Stimulated activated naive B cell treated with anti-CD40 and anti-IgM and Interleukin-4, amounts not matched to agents 10 μg/mL and 1 μg/mL and 100 μg/mL, for 72 hours (primary cell): Measurements from ENCODE around the gene GOLGA3.
"Not testable (repeated sequence)": the region's sequence is repeated elsewhere in the genome, so short reads cannot be mapped to it uniquely, and the experiment has no call there.

Experiments used
- ATAC-seq, 2 donors: fragments of 150-1000 bp; cut with Tn5 transposase; replicated peaks; 2 replicates each; pipeline ENCODE4 v1.10.0; 2021; ENCODE audit warnings: moderate library complexity in 1 of 2
- DNase-seq: peaks from one replicate; pipeline ENCODE4 v3.0.0; 2021
- H3K27ac Mint-ChIP-seq: one replicate; pipeline ENCODE4 v1.8.0; 2022; ENCODE audit warnings: mild to moderate bottlenecking, mixed read lengths
- H3K27me3 Mint-ChIP-seq, 2 donors: one replicate each; pipeline ENCODE4 v1.8.0; 2022; ENCODE audit warnings: mixed read lengths in 2 of 2
- H3K36me3 Mint-ChIP-seq, 2 donors: one replicate each; pipeline ENCODE4 v1.8.0; 2022; ENCODE audit warnings: mixed read lengths in 2 of 2, mild to moderate bottlenecking in 1 of 2
- H3K4me1 Mint-ChIP-seq, 2 donors: one replicate each; pipeline ENCODE4 v1.8.0; 2022; ENCODE audit warnings: mixed read lengths in 2 of 2, mild to moderate bottlenecking in 1 of 2
- H3K4me3 Mint-ChIP-seq, 2 donors: one replicate each; pipeline ENCODE4 v1.8.0; 2022; ENCODE audit warnings: mild to moderate bottlenecking in 2 of 2, mixed read lengths in 2 of 2, moderate library complexity in 1 of 2
- H3K9me3 Mint-ChIP-seq, 2 donors: one replicate each; pipeline ENCODE4 v1.8.0; 2022; ENCODE audit warnings: mixed read lengths in 2 of 2, mild to moderate bottlenecking in 1 of 2

The GOLGA3 gene

DNA sequence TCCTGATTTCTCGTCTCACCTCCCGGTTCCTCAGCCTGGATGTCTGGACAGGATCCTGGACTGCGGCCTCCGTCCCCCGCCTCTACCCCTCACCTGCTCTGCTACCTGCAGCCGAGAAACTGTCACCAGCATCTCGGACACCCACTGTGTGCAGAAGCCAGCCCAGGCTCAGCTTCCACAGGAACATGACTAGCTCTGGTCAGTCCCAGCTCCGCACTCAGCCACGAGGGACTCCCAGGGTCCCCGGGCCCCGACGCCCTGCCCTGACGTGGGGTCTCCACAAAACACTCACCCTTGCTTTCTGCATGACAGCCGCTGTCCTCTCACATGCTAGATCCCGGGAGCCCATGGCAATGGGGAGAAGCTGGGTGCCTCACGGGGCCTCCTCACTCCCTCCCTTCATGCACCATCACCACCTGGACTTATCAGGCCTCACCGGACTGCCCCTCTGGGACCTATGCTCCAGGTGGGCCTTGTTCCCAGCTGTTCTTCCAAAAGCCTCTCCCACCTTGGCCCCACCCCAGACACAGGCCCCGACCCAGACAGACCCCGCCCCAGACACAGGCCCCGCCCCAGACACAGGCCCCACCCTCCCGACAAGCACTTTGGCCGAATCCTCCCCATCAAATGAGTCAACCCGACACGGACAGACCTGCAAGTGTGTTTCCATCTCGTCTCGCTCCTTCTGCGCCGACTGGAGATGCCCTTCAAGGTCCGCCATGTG, 40.1 kb downstream of the GOLGA3 start:
- DNase-seq (no peak), ATAC-seq (no peak)
- H3K4me1 Mint-ChIP-seq: peaks cover 5 to 11% of the 10 kb centered on the region in 2 donors
- H3K27ac Mint-ChIP-seq: no peak overlapping the region
- no peaks in the 10 kb centered on the region for H3K27me3 Mint-ChIP-seq
- no peak overlapping the region for H3K4me3 Mint-ChIP-seq
- peaks cover 56 to 65% of the 10 kb centered on the region in 2 donors for H3K36me3 Mint-ChIP-seq
- H3K9me3 Mint-ChIP-seq: no peaks in the 10 kb centered on the region

DNA sequence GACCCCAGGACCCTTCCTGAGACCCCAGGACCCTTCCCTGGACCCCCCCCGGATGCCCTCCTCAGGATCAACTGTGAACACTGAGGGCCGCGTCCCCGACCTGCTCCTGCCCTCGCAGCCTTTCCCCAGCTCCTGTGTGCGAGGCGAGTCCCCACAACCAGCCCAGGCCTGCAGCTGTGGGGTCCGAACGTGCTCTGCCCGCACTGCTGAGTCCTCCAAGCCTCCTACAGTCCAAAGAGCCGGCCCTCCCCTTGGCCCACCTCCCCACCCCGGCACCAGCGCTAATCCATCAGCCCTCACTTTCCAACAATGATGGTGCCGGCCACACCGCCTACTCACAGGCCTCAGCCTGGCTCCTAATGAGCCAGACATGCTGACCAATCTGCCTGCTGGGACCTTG, 40.8 kb downstream of the GOLGA3 start:
- Mint-ChIP-seq H3K9me3 (no peaks in the 10 kb centered on the region), H3K27me3 (no peaks in the 10 kb centered on the region), H3K36me3 (peaks cover 59 to 70% of the 10 kb centered on the region in 2 donors), H3K27ac (peak overlapping the region; percentile 81), H3K4me3 (peak overlapping the region in 1 of 2 donors; percentile 8), H3K4me1 (peaks cover 5 to 11% of the 10 kb centered on the region in 2 donors)
- no peak for DNase-seq
- no peak for ATAC-seq

DNA sequence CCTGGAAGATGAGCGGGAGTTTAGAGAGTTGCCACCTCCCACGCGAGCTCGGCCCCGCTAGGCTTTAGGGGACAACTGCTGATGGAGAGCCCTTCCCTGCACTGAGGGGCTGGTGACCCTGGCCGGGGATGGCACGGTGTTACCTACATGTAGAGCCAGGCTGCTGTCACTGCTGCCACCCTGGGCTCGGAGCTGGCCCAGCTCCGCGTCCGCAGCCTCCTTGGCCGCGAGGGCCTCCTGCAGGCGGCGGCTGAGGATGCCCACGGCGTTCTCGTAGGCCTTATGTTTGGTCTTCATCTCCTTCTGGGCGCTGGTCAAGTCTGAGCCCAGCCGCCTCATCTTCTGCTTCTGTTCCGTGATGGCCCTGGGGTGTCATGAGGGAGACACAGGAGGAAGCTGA, 42.5 kb downstream of the GOLGA3 start:
- Mint-ChIP-seq H3K27ac (no peak overlapping the region), H3K4me3 (no peak overlapping the region), H3K9me3 (no peaks in the 10 kb centered on the region), H3K27me3 (no peaks in the 10 kb centered on the region), H3K36me3 (peaks cover 60 to 71% of the 10 kb centered on the region in 2 donors), H3K4me1 (peaks cover 2 to 10% of the 10 kb centered on the region in 2 donors)
- ATAC-seq (no peak), DNase-seq (no peak)

DNA sequence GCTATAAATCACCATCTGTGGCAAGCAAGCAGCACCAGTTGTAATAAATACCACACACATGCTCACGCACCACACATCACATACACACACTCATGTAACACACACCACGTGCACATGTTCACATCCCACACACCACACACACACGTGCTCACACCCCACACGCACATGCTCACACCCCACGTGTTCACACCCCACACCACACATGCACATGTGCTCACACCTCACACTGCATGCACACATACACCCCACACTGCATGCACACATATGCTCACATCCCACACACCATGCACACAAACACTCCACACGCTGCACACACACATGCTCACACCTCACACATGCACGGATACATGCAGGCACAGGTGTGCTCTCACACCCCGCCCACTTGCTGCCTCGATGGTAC, 44.1 kb downstream of the GOLGA3 start:
- Mint-ChIP-seq H3K4me1 (peaks cover 0 to 13% of the 10 kb centered on the region in 2 donors), H3K27ac (peak overlapping the region; percentile 43), H3K27me3 (no peaks in the 10 kb centered on the region), H3K9me3 (no peaks in the 10 kb centered on the region), H3K4me3 (no peak overlapping the region), H3K36me3 (peaks cover 62 to 78% of the 10 kb centered on the region in 2 donors)
- ATAC-seq (no peak), DNase-seq (no peak)

DNA sequence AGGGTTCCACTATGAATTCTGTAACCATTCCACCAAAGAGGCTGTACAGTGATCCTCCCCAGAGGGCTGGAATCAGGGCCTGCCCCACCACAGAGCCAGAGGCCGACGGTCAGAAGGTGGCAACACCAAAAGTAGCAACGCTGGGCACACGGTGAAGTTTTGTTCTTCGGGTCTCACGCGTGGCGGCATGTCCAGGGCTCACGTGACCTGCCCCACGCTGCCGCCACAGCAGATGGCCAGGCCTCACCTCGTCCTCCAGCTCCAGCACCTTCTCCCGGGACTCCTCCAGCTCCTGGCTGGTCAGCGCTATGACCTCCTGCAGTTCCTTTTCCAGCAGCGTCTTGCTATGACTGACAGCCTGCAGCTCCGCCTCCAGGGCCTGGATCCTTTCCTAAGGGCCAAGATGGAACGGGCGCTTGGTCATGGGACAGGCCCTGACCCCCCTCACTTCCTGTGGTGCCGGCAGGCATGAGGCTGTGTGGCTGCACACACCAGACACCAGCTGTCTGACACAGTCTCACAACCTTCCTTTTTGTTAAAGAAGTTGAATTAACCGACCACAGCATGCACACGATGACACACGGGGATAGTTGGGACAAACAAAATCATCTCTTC, 44.6 kb downstream of the GOLGA3 start:
- Mint-ChIP-seq H3K27ac (no peak overlapping the region), H3K36me3 (peaks cover 58 to 75% of the 10 kb centered on the region in 2 donors)
- no peak for ATAC-seq

DNA sequence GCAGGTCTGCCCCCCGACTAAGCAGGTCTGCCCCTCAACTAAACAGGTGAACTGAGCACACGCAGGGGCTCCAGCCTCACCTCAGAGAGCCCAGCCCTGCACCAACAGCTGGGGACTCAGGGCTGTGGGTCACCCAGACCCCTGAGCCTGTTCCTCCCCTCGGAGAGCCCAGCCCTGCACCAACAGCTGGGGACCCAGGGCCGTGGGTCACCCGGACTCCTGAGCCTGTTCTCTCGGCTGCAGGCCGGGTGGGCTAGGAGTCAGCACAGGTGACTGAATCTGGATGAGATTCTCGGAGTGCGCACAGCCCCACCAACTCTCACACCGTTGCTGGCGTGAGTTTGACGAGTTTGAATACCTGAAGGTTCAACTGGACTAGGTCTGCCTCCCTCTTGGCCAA, 46.7 kb downstream of the GOLGA3 start:
- Mint-ChIP-seq H3K36me3 (peaks cover 55 to 63% of the 10 kb centered on the region in 2 donors), H3K9me3 (no peaks in the 10 kb centered on the region), H3K27ac (no peak overlapping the region), H3K4me1 (peaks cover 0 to 8% of the 10 kb centered on the region in 2 donors), H3K4me3 (no peak overlapping the region), H3K27me3 (no peaks in the 10 kb centered on the region)
- DNase-seq (no peak), ATAC-seq (no peak)

More for the DNA sequence above, 44.6 kb downstream of the GOLGA3 start:
- no peaks in the 10 kb centered on the region for H3K9me3 Mint-ChIP-seq
- no peak overlapping the region for H3K4me3 Mint-ChIP-seq
- DNase-seq: no peak
- H3K4me1 Mint-ChIP-seq: peaks cover 0 to 13% of the 10 kb centered on the region in 2 donors
- H3K27me3 Mint-ChIP-seq: no peaks in the 10 kb centered on the region

DNA sequence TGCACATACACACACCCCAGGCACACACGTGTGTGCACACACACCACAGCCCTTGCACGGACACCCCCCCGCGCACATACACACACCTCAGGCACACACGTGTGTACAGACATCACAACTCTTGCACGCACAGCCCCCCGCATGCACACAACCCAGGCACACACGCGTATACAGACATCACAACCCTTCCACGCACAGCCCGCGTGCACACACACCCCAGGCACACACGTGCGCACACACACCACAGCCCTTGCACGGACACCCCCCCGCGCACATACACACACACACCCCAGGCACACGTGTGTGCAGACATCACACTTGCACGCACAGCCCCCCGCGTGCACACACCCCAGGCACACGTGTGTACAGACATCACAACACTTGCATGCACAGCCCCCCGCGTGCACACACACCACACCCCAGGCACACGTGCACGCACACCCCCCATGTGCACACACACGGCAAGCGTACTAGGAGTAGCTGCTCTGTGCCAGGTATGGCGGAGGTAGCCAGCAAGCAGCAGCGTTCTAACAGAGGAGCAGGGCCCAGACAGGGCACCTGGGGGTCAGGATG, 48.8 kb downstream of the GOLGA3 start:
- ATAC-seq (no peak), DNase-seq (no peak)
- Mint-ChIP-seq H3K27me3 (no peaks in the 10 kb centered on the region), H3K27ac (peak overlapping the region; percentile 83), H3K4me3 (no peak overlapping the region), H3K9me3 (no peaks in the 10 kb centered on the region), H3K36me3 (peaks cover 54 to 57% of the 10 kb centered on the region in 2 donors), H3K4me1 (peaks cover 0 to 8% of the 10 kb centered on the region in 2 donors)

DNA sequence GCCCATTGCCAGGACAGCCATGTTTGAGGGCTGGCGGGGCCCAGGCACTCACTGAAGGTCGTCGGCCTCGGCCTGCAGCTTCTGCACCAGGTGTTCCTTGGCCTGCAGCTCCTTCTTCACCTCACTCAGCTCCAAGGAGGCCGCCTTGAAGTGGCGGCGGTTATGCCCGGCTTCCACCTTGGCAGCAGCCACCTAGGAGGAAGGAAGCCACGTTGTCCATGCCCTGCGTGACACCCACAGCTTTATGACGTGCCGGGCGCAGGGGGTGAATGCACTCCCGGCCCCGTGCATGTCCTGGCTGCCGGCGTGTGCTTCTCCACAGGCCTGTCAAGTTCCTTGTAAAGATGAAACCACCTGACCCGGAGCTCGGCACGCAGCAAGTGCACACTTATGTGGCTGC, 51.1 kb downstream of the GOLGA3 start:
- Mint-ChIP-seq H3K27me3 (no peaks in the 10 kb centered on the region), H3K27ac (peak overlapping the region; percentile 3), H3K4me3 (no peak overlapping the region), H3K9me3 (no peaks in the 10 kb centered on the region), H3K36me3 (peaks cover 54 to 61% of the 10 kb centered on the region in 2 donors), H3K4me1 (peaks cover 13 to 14% of the 10 kb centered on the region in 2 donors)
- DNase-seq (no peak), ATAC-seq (no peak)

DNA sequence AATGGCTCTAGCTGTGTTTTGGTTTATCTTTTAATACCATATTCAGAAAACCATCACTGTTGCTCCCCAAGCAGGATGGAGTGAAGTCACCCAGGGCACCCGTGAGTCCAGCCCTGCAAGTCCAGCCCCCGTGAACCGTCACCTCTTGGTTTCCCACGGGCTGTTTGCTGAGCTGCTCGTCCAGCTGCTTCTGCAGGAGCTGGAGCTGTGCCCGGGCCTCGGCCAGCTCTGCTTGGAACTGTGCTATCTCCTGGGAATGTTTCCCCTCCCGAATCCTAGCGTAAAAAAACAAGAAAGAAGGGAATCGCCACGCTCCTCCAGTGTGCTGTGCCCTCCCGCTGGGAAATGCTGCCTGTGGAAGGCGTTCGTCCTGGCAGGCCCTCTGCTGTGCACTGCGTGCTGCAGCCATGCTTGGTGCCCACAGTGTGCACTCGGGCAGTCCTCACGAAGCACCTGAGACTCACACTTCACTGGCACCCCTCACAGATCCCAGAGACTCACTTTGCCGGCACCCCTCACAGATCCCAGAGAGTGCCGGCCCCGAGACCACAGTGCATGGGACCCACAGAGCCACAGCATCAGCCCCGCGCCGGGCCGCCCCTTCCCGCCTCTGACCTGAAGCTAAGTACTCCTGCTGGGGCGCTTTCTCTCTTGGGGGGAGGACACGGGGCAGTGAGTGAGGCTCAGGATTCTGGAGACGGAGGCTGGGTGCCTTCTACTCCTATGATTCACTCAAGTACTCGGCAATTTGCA, 51.7 kb downstream of the GOLGA3 start:
- Mint-ChIP-seq H3K9me3 (no peaks in the 10 kb centered on the region), H3K27ac (peak overlapping the region; percentile 3), H3K4me3 (no peak overlapping the region), H3K27me3 (no peaks in the 10 kb centered on the region), H3K4me1 (peaks cover 15 to 20% of the 10 kb centered on the region in 2 donors), H3K36me3 (peaks cover 55 to 58% of the 10 kb centered on the region in 2 donors)
- no peak for DNase-seq
- no peak for ATAC-seq

DNA sequence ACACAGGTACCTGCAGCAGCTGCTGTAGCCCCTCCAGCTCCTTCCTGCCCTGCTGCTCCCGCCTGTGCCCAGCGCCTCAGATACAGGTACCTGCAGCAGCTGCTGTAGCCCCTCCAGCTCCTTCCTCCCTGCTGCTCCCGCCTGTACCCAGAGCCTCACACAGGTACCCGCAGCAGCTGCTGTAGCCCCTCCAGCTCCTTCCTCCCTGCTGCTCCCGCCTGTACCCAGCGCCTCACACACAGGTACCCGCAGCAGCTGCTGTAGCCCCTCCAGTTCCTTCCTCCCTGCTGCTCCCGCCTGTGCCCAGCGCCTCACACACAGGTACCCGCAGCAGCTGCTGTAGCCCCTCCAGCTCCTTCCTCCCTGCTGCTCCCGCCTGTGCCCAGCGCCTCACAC, 52.4 kb downstream of the GOLGA3 start:
- Mint-ChIP-seq H3K4me1 (peaks cover 19 to 28% of the 10 kb centered on the region in 2 donors), H3K36me3 (peaks cover 57 to 61% of the 10 kb centered on the region in 2 donors)
- H3K27ac Mint-ChIP-seq, ATAC-seq, H3K9me3 Mint-ChIP-seq, H3K4me3 Mint-ChIP-seq, DNase-seq, H3K27me3 Mint-ChIP-seq: not testable (repeated sequence)

DNA sequence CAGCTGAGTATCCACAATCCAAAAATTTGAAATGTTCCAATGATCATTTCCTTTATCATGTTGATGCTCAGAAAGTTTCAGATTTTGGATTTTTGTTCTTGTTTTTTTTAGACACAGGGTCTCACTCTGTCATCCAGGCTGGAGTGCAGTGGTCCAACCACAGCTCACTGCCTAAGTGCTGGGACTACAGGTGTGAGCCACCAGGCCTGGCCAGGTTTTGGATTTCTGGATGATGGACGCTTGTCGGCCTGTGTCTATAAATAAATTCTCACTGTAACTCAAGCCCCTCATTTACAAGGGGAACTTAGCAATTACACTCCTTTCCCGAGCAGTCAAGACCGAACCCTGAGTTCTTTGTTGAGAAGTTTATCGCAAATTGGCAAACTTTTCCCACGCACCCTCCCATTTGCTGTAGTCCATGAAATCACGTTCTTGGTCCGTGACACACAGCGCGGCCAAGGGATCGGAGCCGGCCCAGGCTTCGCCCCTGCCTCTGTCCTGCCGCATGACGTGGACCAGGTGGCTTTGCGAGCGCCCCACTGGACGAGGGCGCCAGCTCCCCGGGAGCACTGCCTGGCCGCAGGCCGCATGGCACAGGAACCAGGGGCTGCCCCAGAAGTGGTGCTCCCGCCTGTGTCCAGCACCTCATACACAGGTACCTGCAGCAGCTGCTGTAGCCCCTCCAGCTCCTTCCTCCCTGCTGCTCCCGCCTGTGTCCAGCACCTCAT, 53.0 kb downstream of the GOLGA3 start:
- Mint-ChIP-seq H3K36me3 (peaks cover 56 to 60% of the 10 kb centered on the region in 2 donors), H3K4me1 (peaks cover 20 to 34% of the 10 kb centered on the region in 2 donors)

DNA sequence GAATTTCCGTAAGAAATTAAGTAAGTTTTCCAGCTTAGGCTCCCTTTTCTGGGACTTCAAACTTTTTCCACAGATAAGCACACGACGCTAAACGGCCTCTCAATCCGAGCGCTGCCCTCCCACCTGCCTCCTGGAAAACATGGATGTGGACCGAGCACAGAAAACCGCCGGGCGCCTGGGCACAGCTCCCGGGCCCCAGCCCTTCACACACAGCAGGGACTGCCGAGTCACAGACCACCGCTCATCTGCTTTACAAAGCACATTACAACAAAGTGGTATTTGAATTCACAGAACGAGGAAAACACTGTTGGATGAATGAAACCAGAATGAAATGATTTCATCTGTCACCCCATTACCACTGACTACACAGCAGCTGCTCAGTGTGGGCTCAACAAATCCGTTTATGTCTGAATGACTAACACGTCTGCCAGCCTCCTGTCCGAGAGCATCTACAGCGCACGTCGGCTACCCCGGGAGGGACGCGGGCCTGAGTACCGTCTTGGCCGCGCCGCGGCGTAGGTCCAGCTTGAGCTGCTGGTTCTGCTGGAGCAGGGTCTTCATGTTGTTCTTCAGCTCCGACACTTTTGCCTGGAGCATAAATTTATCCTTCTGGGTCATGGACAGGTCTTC, 53.9 kb downstream of the GOLGA3 start:
- Mint-ChIP-seq H3K27me3 (no peaks in the 10 kb centered on the region), H3K9me3 (no peaks in the 10 kb centered on the region), H3K27ac (no peak overlapping the region), H3K4me3 (no peak overlapping the region), H3K4me1 (peaks cover 20 to 43% of the 10 kb centered on the region in 2 donors), H3K36me3 (peaks cover 51 to 57% of the 10 kb centered on the region in 2 donors)
- ATAC-seq (no peak), DNase-seq (no peak)

More for the DNA sequence above, 53.0 kb downstream of the GOLGA3 start:
- ATAC-seq: no peak
- H3K4me3 Mint-ChIP-seq: no peak overlapping the region
- H3K9me3 Mint-ChIP-seq: no peaks in the 10 kb centered on the region
- no peaks in the 10 kb centered on the region for H3K27me3 Mint-ChIP-seq
- DNase-seq: no peak
- no peak overlapping the region for H3K27ac Mint-ChIP-seq

DNA sequence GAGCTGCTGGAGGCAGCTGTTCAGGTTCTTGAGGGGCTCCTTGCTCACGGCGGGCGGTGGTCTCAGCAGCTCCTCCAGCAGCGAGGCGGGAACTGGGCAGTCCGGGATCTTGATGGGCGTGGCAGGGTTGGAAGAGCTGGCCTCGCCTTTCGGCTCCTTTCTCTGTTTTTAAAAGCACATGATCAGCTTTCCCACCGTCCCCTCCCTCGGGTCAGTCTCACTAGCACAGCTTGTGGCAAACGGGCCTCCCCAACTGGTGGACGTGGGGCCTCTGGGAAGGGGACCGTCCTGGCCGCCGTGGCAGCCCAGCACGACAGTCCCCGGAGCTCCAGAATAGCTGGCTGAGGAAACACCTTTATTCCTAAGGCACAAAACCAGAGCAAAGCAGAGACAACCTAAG, 54.5 kb downstream of the GOLGA3 start:
- Mint-ChIP-seq H3K4me1 (peaks cover 20 to 49% of the 10 kb centered on the region in 2 donors), H3K9me3 (no peaks in the 10 kb centered on the region), H3K36me3 (peaks cover 52 to 59% of the 10 kb centered on the region in 2 donors), H3K27me3 (no peaks in the 10 kb centered on the region), H3K4me3 (no peak overlapping the region), H3K27ac (no peak overlapping the region)
- ATAC-seq: no peak
- no peak for DNase-seq
